Astrocyte (in vitro differentiated cells and primary cell): ENCODE measurements around the gene CPM. TPM values are rescaled to one million over a fixed set of nuclear protein-coding genes. Genes with fewer than 3 reads are reported as not detected.

ENCODE experiments used
- DNase-seq: peaks from one replicate; pipeline ENCODE4 v3.0.0-alpha.2; 2010; ENCODE audit warnings: low read depth
- FAIRE-seq: peaks from 2 replicates; lab custom pipeline; 2011; peaks lifted over from hg19 to GRCh38; lab: Jason Lieb, UNC
- H2AFZ ChIP-seq: 2 replicates; pipeline ENCODE4 v1.6.0; 2012; ENCODE audit warnings: low read depth, low read length, inconsistent platforms
- H3K27ac ChIP-seq: 2 replicates; pipeline ENCODE4 v1.5.1; 2011; ENCODE audit warnings: low read depth, low read length, inconsistent platforms
- H3K27me3 ChIP-seq: 2 replicates; pipeline ENCODE4 v1.6.0; 2011; ENCODE audit warnings: low read length, inconsistent platforms; ENCODE audit not compliant: insufficient read depth
- H3K36me3 ChIP-seq: 2 replicates; pipeline ENCODE4 v1.5.1; 2011; ENCODE audit warnings: low read length, inconsistent platforms; ENCODE audit not compliant: insufficient read depth
- H3K4me1 ChIP-seq: 2 replicates; pipeline ENCODE4 v1.5.1; 2011; ENCODE audit warnings: low read length, inconsistent platforms; ENCODE audit not compliant: insufficient read depth
- H3K4me2 ChIP-seq: 2 replicates; pipeline ENCODE4 v1.6.0; 2012; ENCODE audit warnings: low read length, inconsistent platforms
- H3K4me3 ChIP-seq: 2 replicates; pipeline ENCODE4 v1.5.1; 2011; ENCODE audit warnings: low read depth, mild to moderate bottlenecking, low read length, inconsistent platforms; ENCODE audit not compliant: insufficient read depth
- H3K79me2 ChIP-seq: 2 replicates; pipeline ENCODE4 v1.6.0; 2012; ENCODE audit warnings: mild to moderate bottlenecking, low read length, inconsistent platforms; ENCODE audit not compliant: insufficient read depth
- H3K9ac ChIP-seq: 2 replicates; pipeline ENCODE4 v1.6.0; 2012; ENCODE audit warnings: mild to moderate bottlenecking, low read length, inconsistent platforms
- H3K9me3 ChIP-seq: 2 replicates; pipeline ENCODE4 v1.5.1; 2012; ENCODE audit warnings: low read depth, mild to moderate bottlenecking, low read length, inconsistent platforms; ENCODE audit not compliant: insufficient read depth
- H4K20me1 ChIP-seq: 2 replicates; pipeline ENCODE4 v1.6.0; 2012; ENCODE audit warnings: low read length, inconsistent platforms; ENCODE audit not compliant: insufficient read depth
- H3K27ac Mint-ChIP-seq: one replicate; pipeline ENCODE4 v1.8.0; 2021; ENCODE audit warnings: mild to moderate bottlenecking, mixed read lengths; ENCODE audit not compliant: unreplicated experiment
- H3K27me3 Mint-ChIP-seq: one replicate; pipeline ENCODE4 v1.8.0; 2021; ENCODE audit warnings: low read depth, mixed read lengths; ENCODE audit not compliant: unreplicated experiment
- H3K36me3 Mint-ChIP-seq: one replicate; pipeline ENCODE4 v1.8.0; 2021; ENCODE audit warnings: low read depth, mixed read lengths; ENCODE audit not compliant: unreplicated experiment
- H3K4me1 Mint-ChIP-seq: one replicate; pipeline ENCODE4 v1.8.0; 2021; ENCODE audit warnings: low read depth, mixed read lengths; ENCODE audit not compliant: unreplicated experiment
- H3K4me3 Mint-ChIP-seq: one replicate; pipeline ENCODE4 v1.8.0; 2021; ENCODE audit warnings: mild to moderate bottlenecking, moderate library complexity, mixed read lengths; ENCODE audit not compliant: unreplicated experiment
- H3K9me3 Mint-ChIP-seq: one replicate; pipeline ENCODE4 v1.8.0; 2021; ENCODE audit warnings: mild to moderate bottlenecking, mixed read lengths; ENCODE audit not compliant: unreplicated experiment
- EZH2 ChIP-seq: IDR thresholded peaks from 2 replicates; pipeline ENCODE4 v1.6.1; 2012; ENCODE audit warnings: mild to moderate bottlenecking, low read length, inconsistent platforms; ENCODE audit not compliant: insufficient read depth
- total RNA-seq: library from RNA; stranded (reverse); gene quantifications from 2 replicates; pipeline ENCODE4 v1.2.1, GENCODE V29; 2021
- TF ChIP-seq, protein P1 (sequence below): IDR thresholded peaks from 2 replicates; pipeline ENCODE4 v1.5.1; 2011; ENCODE audit warnings: low read depth, mild to moderate bottlenecking, inconsistent platforms, low read length, moderate library complexity; ENCODE audit not compliant: insufficient read depth

CPM gene
- total RNA-seq, 1 donor from 2014 or later = 2.7 TPM

DNA sequence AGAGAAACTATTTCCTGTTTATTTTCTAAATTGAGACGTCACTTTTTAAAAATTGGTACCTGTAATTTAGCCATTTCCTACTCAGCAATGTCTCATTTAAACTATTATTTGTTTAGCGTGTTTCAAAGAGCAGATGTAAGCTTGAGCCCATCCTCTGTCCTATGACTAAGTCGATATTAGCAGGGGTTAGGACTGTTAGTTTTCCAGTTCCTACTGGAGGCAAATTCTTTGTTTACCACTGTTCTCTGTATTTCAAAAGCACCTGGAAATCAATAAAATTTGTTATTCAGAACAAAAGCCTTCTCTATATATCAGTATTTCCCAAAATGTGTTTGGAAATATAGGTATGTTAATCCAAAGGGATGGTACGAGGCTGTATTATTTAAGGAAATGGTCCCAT lies 82.6 kb downstream of the CPM start:
- H3K9me3 Mint-ChIP-seq = no peaks in the 10 kb centered on the region
- H3K4me1 Mint-ChIP-seq = no peaks in the 10 kb centered on the region
- no peaks in the 10 kb centered on the region for H3K36me3 ChIP-seq
- no peak overlapping the region for H3K27ac Mint-ChIP-seq
- H3K27ac ChIP-seq = no peak overlapping the region
- peaks cover 5% of the 10 kb centered on the region for H3K36me3 Mint-ChIP-seq
- H4K20me1 ChIP-seq = peaks cover 23% of the 10 kb centered on the region
- no peaks in the 10 kb centered on the region for H3K9me3 ChIP-seq
- no peak overlapping the region for H2AFZ ChIP-seq
- no peak overlapping the region for H3K9ac ChIP-seq
- FAIRE-seq (no peak), DNase-seq (no peak)
- H3K79me2 ChIP-seq = no peaks in the 10 kb centered on the region
- TF ChIP-seq, protein P1, sequence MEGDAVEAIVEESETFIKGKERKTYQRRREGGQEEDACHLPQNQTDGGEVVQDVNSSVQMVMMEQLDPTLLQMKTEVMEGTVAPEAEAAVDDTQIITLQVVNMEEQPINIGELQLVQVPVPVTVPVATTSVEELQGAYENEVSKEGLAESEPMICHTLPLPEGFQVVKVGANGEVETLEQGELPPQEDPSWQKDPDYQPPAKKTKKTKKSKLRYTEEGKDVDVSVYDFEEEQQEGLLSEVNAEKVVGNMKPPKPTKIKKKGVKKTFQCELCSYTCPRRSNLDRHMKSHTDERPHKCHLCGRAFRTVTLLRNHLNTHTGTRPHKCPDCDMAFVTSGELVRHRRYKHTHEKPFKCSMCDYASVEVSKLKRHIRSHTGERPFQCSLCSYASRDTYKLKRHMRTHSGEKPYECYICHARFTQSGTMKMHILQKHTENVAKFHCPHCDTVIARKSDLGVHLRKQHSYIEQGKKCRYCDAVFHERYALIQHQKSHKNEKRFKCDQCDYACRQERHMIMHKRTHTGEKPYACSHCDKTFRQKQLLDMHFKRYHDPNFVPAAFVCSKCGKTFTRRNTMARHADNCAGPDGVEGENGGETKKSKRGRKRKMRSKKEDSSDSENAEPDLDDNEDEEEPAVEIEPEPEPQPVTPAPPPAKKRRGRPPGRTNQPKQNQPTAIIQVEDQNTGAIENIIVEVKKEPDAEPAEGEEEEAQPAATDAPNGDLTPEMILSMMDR = no peak
- no peak for TF ChIP-seq EZH2
- H3K4me1 ChIP-seq = no peaks in the 10 kb centered on the region
- H3K4me2 ChIP-seq = no peak overlapping the region
- no peaks in the 10 kb centered on the region for H3K27me3 ChIP-seq
- H3K4me3 Mint-ChIP-seq = no peak overlapping the region
- no peak overlapping the region for H3K4me3 ChIP-seq
- no peaks in the 10 kb centered on the region for H3K27me3 Mint-ChIP-seq

DNA sequence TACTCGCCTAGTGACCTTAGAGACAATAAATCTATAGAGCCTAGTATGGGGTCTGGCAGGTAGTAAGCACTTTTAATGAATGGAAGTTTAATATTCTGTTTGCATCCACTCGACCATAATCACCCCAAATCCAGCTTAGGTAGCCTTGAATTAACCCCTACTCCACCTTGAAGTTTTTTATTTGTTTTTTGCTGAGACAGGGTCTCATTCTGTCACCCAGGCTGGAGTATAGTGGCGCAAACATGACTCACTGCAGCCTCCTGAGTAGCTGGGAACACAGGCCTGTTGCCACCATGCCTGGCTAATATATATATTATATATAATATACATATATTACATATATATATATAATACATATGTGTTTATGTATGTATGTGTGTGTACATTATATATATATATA lies 86.2 kb downstream of the CPM start:
- Histone ChIP-seq H3K4me2 (no peak overlapping the region), H3K27ac (no peak overlapping the region), H3K36me3 (peaks cover 28% of the 10 kb centered on the region), H4K20me1 (peaks cover 57% of the 10 kb centered on the region), H3K27me3 (no peaks in the 10 kb centered on the region), H3K9ac (no peak overlapping the region), H3K79me2 (peaks cover 3% of the 10 kb centered on the region), H2AFZ (no peak overlapping the region), H3K9me3 (no peaks in the 10 kb centered on the region), H3K4me1 (no peaks in the 10 kb centered on the region), H3K4me3 (no peak overlapping the region)
- no peak overlapping the region for H3K27ac Mint-ChIP-seq
- TF ChIP-seq EZH2 = no peak
- TF ChIP-seq, protein P1 = no peak
- no peaks in the 10 kb centered on the region for H3K27me3 Mint-ChIP-seq
- DNase-seq (no peak), FAIRE-seq (no peak)
- no peaks in the 10 kb centered on the region for H3K9me3 Mint-ChIP-seq
- peaks cover 3% of the 10 kb centered on the region for H3K36me3 Mint-ChIP-seq
- H3K4me1 Mint-ChIP-seq = peaks cover 5% of the 10 kb centered on the region
- H3K4me3 Mint-ChIP-seq = no peak overlapping the region

DNA sequence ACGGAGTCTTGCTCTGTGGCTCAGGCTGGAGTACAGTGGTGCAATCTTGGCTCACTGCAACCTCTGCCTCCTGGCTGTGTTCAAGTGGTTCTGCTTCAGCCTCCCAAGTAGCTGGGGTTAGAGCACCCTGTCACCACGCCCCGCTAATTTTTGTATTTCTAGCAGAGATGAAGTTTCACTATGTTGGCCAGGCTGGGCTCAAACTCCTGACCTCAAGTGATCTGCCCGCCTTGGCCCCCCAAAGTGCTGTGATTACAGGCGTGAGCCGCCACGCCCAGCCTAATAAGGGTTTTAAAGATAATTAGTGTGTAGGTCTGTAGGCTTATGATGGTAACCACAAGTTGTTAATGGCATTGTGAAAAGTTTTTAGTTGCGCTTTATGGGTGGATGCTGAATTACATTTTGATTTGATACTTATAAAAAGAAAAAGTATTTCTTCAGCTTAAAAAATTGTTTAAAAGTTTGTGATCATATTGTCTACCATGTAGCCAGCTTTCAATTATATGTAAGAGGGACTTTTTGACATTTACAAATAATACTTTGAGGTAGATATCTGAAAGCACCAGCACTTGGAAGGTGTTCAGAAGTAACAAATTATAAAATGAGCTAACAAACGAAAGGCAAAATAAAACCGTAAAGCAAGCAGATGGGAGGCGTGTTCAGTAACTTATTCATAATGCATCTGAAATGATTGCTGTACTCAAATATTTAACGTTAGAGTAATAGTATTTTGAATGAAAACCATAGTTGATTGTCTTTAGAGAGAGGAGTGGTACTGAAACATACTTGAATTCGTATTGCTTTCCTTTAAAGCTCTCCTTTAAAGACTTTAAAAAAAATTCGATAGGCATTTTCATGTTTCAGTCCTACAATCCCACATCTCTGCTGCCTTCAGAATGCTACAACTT lies 87.9 kb downstream of the CPM start:
- H3K4me3 ChIP-seq = no peak overlapping the region
- no peaks in the 10 kb centered on the region for H3K9me3 Mint-ChIP-seq
- no peaks in the 10 kb centered on the region for H3K27me3 ChIP-seq
- peaks cover 6% of the 10 kb centered on the region for H3K36me3 Mint-ChIP-seq
- H3K9ac ChIP-seq = no peak overlapping the region
- H3K4me1 ChIP-seq = no peaks in the 10 kb centered on the region
- FAIRE-seq (no peak), DNase-seq (no peak)
- no peak overlapping the region for H2AFZ ChIP-seq
- peaks cover 10% of the 10 kb centered on the region for H3K4me1 Mint-ChIP-seq
- no peak overlapping the region for H3K27ac ChIP-seq
- H3K27me3 Mint-ChIP-seq = no peaks in the 10 kb centered on the region
- H3K79me2 ChIP-seq = peaks cover 6% of the 10 kb centered on the region
- no peaks in the 10 kb centered on the region for H3K9me3 ChIP-seq
- H3K4me2 ChIP-seq = no peak overlapping the region
- peaks cover 44% of the 10 kb centered on the region for H3K36me3 ChIP-seq
- H3K27ac Mint-ChIP-seq = no peak overlapping the region
- TF ChIP-seq EZH2 = no peak
- TF ChIP-seq, protein P1 = no peak
- no peak overlapping the region for H3K4me3 Mint-ChIP-seq
- peaks cover 69% of the 10 kb centered on the region for H4K20me1 ChIP-seq
